CD4-positive, alpha-beta T cell (primary cell): ENCODE results near the gene SRBD1. TPM values are rescaled to one million over a fixed set of nuclear protein-coding genes. Genes with fewer than 3 reads are reported as not detected.

Experiments
- ATAC-seq: fragments of 200-7000 bp; cut with Tn5 transposase; one replicate; pipeline ENCODE4 v1.10.0; 2022; ENCODE audit warnings: mild to moderate bottlenecking; ENCODE audit not compliant: poor library complexity
- CTCF ChIA-PET: fragments of 350-600 bp; sonication (Branson Sonifier 250); formaldehyde crosslinking; loops from one replicate; lab custom pipeline; 2021; ENCODE audit warnings: antibody characterized with exemption, inconsistent platforms; lab: Charles Lee
- POLR2A ChIA-PET: fragments of 350-600 bp; sonication (Branson Sonifier 250); formaldehyde crosslinking; loops from one replicate; lab custom pipeline; 2021; ENCODE audit warnings: antibody characterized with exemption, inconsistent platforms; lab: Charles Lee
- DNase-seq, 14 experiments: peaks; one replicate each; pipeline ENCODE4 v3.0.0-alpha.2; 2013 to 2020; ENCODE audit warnings: mixed read lengths in 2 of 14
- H3K27ac ChIP-seq, 2 donors: one replicate each; pipeline versions ENCODE4 v1.5.1 to v1.7.0; 2013; ENCODE audit warnings: low read length in 2 of 2, low read depth in 1 of 2, mild to moderate bottlenecking in 1 of 2
- H3K27me3 ChIP-seq, 2 experiments: 1 replicate in 1 of 2; 2 replicates in 1 of 2; pipeline versions ENCODE4 v1.6.1 to v1.7.0; 2013; ENCODE audit warnings: low read length in 2 of 2, control low read depth in 1 of 2, mild to moderate bottlenecking in 1 of 2, moderate library complexity in 1 of 2; ENCODE audit not compliant: insufficient read depth in 2 of 2, control insufficient read depth in 1 of 2
- H3K36me3 ChIP-seq: one replicate; pipeline ENCODE4 v1.6.1; 2013; ENCODE audit warnings: low read length, control low read depth; ENCODE audit not compliant: insufficient read depth
- H3K4me1 ChIP-seq: one replicate; pipeline ENCODE4 v1.6.1; 2013; ENCODE audit warnings: low read length, control low read depth; ENCODE audit not compliant: insufficient read depth
- H3K4me3 ChIP-seq: one replicate; pipeline ENCODE4 v1.5.1; 2013; ENCODE audit warnings: mild to moderate bottlenecking, low read length, moderate library complexity
- H3K9me3 ChIP-seq, 2 experiments: 1 replicate in 1 of 2; 2 replicates in 1 of 2; pipeline versions ENCODE4 v1.6.1 to v1.7.0; 2013; ENCODE audit warnings: low read length in 2 of 2, mild to moderate bottlenecking in 2 of 2, control low read depth in 1 of 2, moderate library complexity in 1 of 2; ENCODE audit not compliant: control insufficient read depth in 1 of 2, insufficient read depth in 1 of 2
- H3K27ac Mint-ChIP-seq: one replicate; pipeline ENCODE4 v1.8.0; 2020; ENCODE audit warnings: mixed read lengths
- H3K27me3 Mint-ChIP-seq: one replicate; pipeline ENCODE4 v1.8.0; 2021; ENCODE audit warnings: mixed read lengths
- H3K36me3 Mint-ChIP-seq: one replicate; pipeline ENCODE4 v1.8.0; 2021; ENCODE audit warnings: low read depth, mixed read lengths
- H3K4me1 Mint-ChIP-seq: one replicate; pipeline ENCODE4 v1.8.0; 2021; ENCODE audit warnings: low read depth, mixed read lengths
- H3K4me3 Mint-ChIP-seq: one replicate; pipeline ENCODE4 v1.8.0; 2020; ENCODE audit warnings: mild to moderate bottlenecking, mixed read lengths
- H3K9me3 Mint-ChIP-seq: one replicate; pipeline ENCODE4 v1.8.0; 2020; ENCODE audit warnings: mixed read lengths
- intact Hi-C, 2 experiments: fragments of 100-400 bp; cut with DNase I in 1 of 2; cut with micrococcal nuclease in 1 of 2; formaldehyde crosslinking; loops; one replicate each; pipeline versions ENCODE4 v1.15.1 to v1.9.0; 2023 to 2025; cut with DNase I, micrococcal nuclease
- total RNA-seq, 174 experiments: library from RNA in 2 of 174; stranded (reverse) in 2 of 174; gene quantifications; one replicate each; pipeline ENCODE4 v1.2.3 and lab custom pipeline; 2021 to 2026
- TF ChIP-seq, protein P1 (sequence below): fragments of 200-600 bp; IDR thresholded peaks from one replicate; pipeline ENCODE4 v1.8.0; 2022; ENCODE audit warnings: antibody characterized with exemption, mild to moderate bottlenecking

SRBD1 gene
- total RNA-seq, 2 experiments from 2014 or later: 14.2 to 16.0 TPM

DNA sequence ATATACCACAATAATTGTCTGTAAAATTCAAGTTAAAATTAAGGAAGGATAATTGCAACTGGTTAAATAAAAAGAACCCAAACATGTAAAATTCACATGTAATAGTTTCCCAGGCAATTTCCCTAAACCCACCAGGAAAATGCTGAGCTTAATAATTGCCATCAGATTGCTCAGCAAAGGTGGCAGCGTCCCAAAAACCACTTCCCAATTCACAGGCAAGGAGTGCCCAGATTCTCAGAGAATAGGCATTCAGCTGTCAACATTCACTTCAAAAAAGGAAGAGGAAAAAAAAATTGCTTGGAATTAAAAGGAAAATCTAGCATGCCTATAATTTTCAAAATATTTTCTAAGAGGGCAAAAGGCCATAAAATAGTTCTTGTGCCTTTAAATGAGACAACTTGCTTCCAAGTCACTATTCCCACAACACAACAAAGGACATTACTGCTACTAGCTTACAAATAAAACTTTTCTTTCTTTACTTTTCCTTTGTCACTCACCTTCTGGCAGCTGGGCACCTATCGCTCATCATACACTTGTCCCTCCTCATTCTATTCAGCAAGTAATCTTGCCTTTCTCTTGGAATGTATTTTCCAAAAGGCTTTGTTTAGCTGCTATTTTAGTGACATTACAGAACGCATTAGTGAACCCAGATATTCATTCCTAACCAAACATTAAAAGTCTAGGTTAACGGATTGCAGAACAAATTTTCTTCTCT is 15.2 kb downstream of the SRBD1 start:
- H3K9me3 Mint-ChIP-seq: no peaks in the 10 kb centered on the region
- Histone ChIP-seq H3K27me3 (no peaks in the 10 kb centered on the region), H3K4me3 (no peak overlapping the region), H3K36me3 (peaks cover 23% of the 10 kb centered on the region), H3K9me3 (no peaks in the 10 kb centered on the region), H3K27ac (no peak overlapping the region), H3K4me1 (no peaks in the 10 kb centered on the region)
- H3K4me1 Mint-ChIP-seq: peaks cover 9% of the 10 kb centered on the region
- POLR2A ChIA-PET: interaction anchor here (0.7 kb wide), 1 partner anchor 9 kb away, joined by 3 read pairs; no protein-coding TSS in a partner anchor
- TF ChIP-seq, protein P1, sequence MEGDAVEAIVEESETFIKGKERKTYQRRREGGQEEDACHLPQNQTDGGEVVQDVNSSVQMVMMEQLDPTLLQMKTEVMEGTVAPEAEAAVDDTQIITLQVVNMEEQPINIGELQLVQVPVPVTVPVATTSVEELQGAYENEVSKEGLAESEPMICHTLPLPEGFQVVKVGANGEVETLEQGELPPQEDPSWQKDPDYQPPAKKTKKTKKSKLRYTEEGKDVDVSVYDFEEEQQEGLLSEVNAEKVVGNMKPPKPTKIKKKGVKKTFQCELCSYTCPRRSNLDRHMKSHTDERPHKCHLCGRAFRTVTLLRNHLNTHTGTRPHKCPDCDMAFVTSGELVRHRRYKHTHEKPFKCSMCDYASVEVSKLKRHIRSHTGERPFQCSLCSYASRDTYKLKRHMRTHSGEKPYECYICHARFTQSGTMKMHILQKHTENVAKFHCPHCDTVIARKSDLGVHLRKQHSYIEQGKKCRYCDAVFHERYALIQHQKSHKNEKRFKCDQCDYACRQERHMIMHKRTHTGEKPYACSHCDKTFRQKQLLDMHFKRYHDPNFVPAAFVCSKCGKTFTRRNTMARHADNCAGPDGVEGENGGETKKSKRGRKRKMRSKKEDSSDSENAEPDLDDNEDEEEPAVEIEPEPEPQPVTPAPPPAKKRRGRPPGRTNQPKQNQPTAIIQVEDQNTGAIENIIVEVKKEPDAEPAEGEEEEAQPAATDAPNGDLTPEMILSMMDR: no peak
- CTCF ChIA-PET: no interaction called here
- ATAC-seq: no peak
- intact Hi-C loops: no loop called here
- peaks cover 84% of the 10 kb centered on the region for H3K36me3 Mint-ChIP-seq
- no peak overlapping the region for H3K4me3 Mint-ChIP-seq
- no peaks in the 10 kb centered on the region for H3K27me3 Mint-ChIP-seq
- H3K27ac Mint-ChIP-seq: no peak overlapping the region
- no peak for DNase-seq

DNA sequence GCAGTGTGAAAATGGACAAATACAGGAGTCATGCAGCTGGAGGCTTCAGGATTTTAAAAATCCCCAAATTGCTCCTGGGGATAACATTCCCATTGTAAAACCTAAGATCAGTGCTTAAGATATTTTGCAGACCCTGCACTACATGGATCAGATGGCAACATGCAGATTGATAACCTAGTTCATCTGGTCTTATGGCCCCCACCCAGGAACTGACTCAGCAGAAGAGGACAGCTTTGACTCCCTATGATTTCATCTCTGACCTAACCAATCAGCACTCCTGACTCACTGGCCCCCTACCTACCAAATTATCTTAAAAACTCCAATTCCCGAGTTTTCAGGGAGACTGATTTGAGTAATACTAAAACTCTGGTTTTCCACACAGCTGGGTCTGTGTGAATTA is 20.0 kb downstream of the SRBD1 start:
- ChIA-PET POLR2A (no interaction called here), CTCF (no interaction called here)
- Mint-ChIP-seq H3K27me3 (no peaks in the 10 kb centered on the region), H3K9me3 (no peaks in the 10 kb centered on the region), H3K27ac (no peak overlapping the region), H3K4me1 (peaks cover 30% of the 10 kb centered on the region), H3K4me3 (no peak overlapping the region), H3K36me3 (peaks cover 51% of the 10 kb centered on the region)
- DNase-seq (no peak), ATAC-seq (no peak)
- Histone ChIP-seq H3K36me3 (no peaks in the 10 kb centered on the region), H3K27me3 (no peaks in the 10 kb centered on the region), H3K4me3 (no peak overlapping the region), H3K9me3 (no peaks in the 10 kb centered on the region), H3K4me1 (no peaks in the 10 kb centered on the region), H3K27ac (no peak overlapping the region)
- TF ChIP-seq, protein P1: no peak
- intact Hi-C loops: no loop called here

DNA sequence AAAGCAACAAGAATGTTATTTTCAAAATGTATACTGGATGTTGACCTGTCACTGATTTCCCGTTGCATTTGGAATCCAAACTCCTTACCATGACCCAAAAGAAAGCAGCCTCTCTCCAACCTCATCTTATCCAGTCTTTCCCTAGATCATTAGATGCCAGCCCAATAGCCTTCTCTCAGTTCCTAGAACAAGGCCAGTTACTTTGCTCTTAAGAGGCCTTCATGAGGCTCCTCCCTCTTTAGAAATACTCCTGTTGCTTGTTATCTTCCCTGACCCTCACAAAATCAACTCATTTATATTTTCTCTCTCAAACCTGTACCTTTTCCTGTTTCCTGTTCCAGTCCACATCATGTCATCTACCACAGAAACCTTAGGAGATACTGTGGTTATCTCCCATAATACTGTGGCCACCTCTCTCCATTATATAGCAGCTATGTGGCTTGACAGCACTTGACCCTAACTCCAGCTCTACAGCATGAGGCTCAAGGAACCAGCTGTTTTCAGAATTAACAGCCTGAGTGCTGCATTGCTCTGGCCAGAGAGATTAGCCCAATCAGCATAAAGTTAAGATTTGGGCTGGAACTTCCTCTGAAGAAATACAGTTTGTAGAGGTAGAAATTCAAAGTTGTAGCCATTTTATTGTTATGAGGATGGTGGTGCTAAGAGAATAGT is 22.8 kb downstream of the SRBD1 start:
- DNase-seq (no peak), ATAC-seq (no peak)
- Histone ChIP-seq H3K4me3 (no peak overlapping the region), H3K4me1 (no peaks in the 10 kb centered on the region), H3K36me3 (no peaks in the 10 kb centered on the region), H3K9me3 (no peaks in the 10 kb centered on the region), H3K27me3 (no peaks in the 10 kb centered on the region), H3K27ac (no peak overlapping the region)
- Mint-ChIP-seq H3K9me3 (no peaks in the 10 kb centered on the region), H3K4me3 (no peak overlapping the region), H3K27ac (no peak overlapping the region), H3K4me1 (peaks cover 30% of the 10 kb centered on the region), H3K36me3 (peaks cover 25% of the 10 kb centered on the region), H3K27me3 (no peaks in the 10 kb centered on the region)
- ChIA-PET CTCF (interaction anchor here (0.6 to 1.0 kb wide), 3 partner anchors 11 to 20 kb away, joined by 3 to 4 read pairs (median 3); no protein-coding TSS in a partner anchor), POLR2A (no interaction called here)
- TF ChIP-seq, protein P1: no peak
- intact Hi-C loops: no loop called here
